PC-9 (cell line): Measurements from ENCODE around the gene SLC1A3. TPM values are rescaled to one million over a fixed set of nuclear protein-coding genes. Genes with fewer than 3 reads are reported as not detected.

Experiments used
- BruUV-seq: library from RNA; stranded (reverse); fragments of 400-500 nt; replicated peaks from 2 replicates; lab custom pipeline; 2021; lab: Mats Ljungman, UMichigan
- CTCF ChIA-PET: fragments of 300-600 bp; sonication (Branson Sonifier 250); formaldehyde crosslinking; loops from one replicate; lab custom pipeline; 2022; ENCODE audit warnings: antibody characterized with exemption; lab: Charles Lee
- POLR2A ChIA-PET: fragments of 300-600 bp; sonication (Branson Sonifier 250); formaldehyde crosslinking; loops from one replicate; lab custom pipeline; 2022; ENCODE audit warnings: antibody characterized with exemption; ENCODE audit not compliant: unreplicated experiment; lab: Charles Lee
- DNase-seq, 2 experiments: peaks; one replicate each; pipeline versions ENCODE4 v3.0.0 to v3.0.0-alpha.2; 2015 to 2022; ENCODE audit warnings: mixed read lengths in 1 of 2
- H2AFZ ChIP-seq: fragments of 200-600 bp; sonication (generic); 2 replicates; pipeline ENCODE4 v1.8.1; 2017; ENCODE audit warnings: antibody characterized with exemption
- H3F3A ChIP-seq: fragments of 200-600 bp; sonication (generic); 2 replicates; pipeline ENCODE4 v1.8.1; 2017; ENCODE audit warnings: antibody characterized with exemption, mild to moderate bottlenecking, low read depth; ENCODE audit not compliant: insufficient read depth
- H3K27ac ChIP-seq: fragments of 200-600 bp; sonication (generic); 2 replicates; pipeline ENCODE4 v1.6.1; 2016; ENCODE audit warnings: mixed run types
- H3K27me3 ChIP-seq: fragments of 200-600 bp; sonication (generic); 2 replicates; pipeline ENCODE4 v1.6.1; 2016; ENCODE audit warnings: low read depth, mixed run types; ENCODE audit not compliant: insufficient read depth
- H3K36me3 ChIP-seq: fragments of 200-600 bp; sonication (generic); 2 replicates; pipeline ENCODE4 v1.6.1; 2016; ENCODE audit warnings: low read depth, mixed run types
- H3K4me1 ChIP-seq: fragments of 200-600 bp; sonication (generic); replicated peaks from 2 replicates; pipeline ENCODE4 v1.6.1; 2016; ENCODE audit warnings: mixed run types; ENCODE audit not compliant: insufficient read depth
- H3K4me2 ChIP-seq: fragments of 200-600 bp; sonication (generic); 2 replicates; pipeline ENCODE4 v1.6.1; 2017; ENCODE audit warnings: mixed run types
- H3K4me3 ChIP-seq: fragments of 200-600 bp; sonication (generic); 2 replicates; pipeline ENCODE4 v1.6.1; 2016; ENCODE audit warnings: mixed run types
- H3K79me2 ChIP-seq: fragments of 200-600 bp; sonication (generic); 2 replicates; pipeline ENCODE4 v1.6.1; 2017; ENCODE audit warnings: low read depth, mixed run types
- H3K9me2 ChIP-seq: fragments of 200-600 bp; sonication (generic); 2 replicates; pipeline ENCODE4 v1.8.1; 2017; ENCODE audit warnings: mild to moderate bottlenecking; ENCODE audit not compliant: insufficient read depth
- H3K9me3 ChIP-seq: fragments of 200-600 bp; sonication (generic); 2 replicates; pipeline ENCODE4 v1.8.1; 2016; ENCODE audit warnings: low read depth; ENCODE audit not compliant: insufficient read depth
- H4K20me1 ChIP-seq: fragments of 200-600 bp; sonication (generic); 2 replicates; pipeline ENCODE4 v1.8.1; 2017; ENCODE audit not compliant: insufficient read depth
- CTCF ChIP-seq: fragments of 200-600 bp; sonication (generic); conservative IDR thresholded peaks from 2 replicates; pipeline ENCODE4 v1.6.1; 2017; ENCODE audit warnings: mixed run types, antibody characterized with exemption, mild to moderate bottlenecking, moderate library complexity
- EZH2 ChIP-seq: fragments of 200-600 bp; sonication (generic); IDR thresholded peaks from 2 replicates; pipeline ENCODE4 v1.8.0; 2017; ENCODE audit warnings: antibody characterized with exemption, low read depth
- intact Hi-C: fragments of 100-400 bp; cut with micrococcal nuclease; formaldehyde crosslinking; loops from one replicate; pipeline ENCODE4 v1.10.0; 2022; ENCODE audit not compliant: unreplicated experiment
- total RNA-seq: library from RNA; stranded (reverse); gene quantifications from 2 replicates; pipeline ENCODE4 v1.2.3, GENCODE V29; 2021

Gene SLC1A3
- total RNA-seq, 1 experiment from 2014 or later, result 0.24 TPM

- H4K20me1 ChIP-seq, result no peaks in the 10 kb centered on the region
Measured at GRCh38 chr5:36581070-36581469, 25.3 kb upstream of the SLC1A3 start.

GRCh38 chr5:36584009-36584875, 22.2 kb upstream of the SLC1A3 start:
- TF ChIP-seq EZH2, result no peak
- TF ChIP-seq CTCF, result no peak
- intact Hi-C loops, result loop anchor here (10.0 kb wide), 1 partner anchor 179 kb away; no protein-coding TSS in a partner anchor
- Histone ChIP-seq H3F3A (no peaks in the 10 kb centered on the region), H3K9me2 (no peaks in the 10 kb centered on the region), H2AFZ (no peak overlapping the region), H3K4me3 (no peak overlapping the region), H3K27me3 (no peaks in the 10 kb centered on the region), H3K36me3 (no peaks in the 10 kb centered on the region), H3K4me1 (no peaks in the 10 kb centered on the region), H3K4me2 (no peak overlapping the region), H3K9me3 (no peaks in the 10 kb centered on the region), H4K20me1 (no peaks in the 10 kb centered on the region), H3K79me2 (no peaks in the 10 kb centered on the region), H3K27ac (no peak overlapping the region)
- CTCF ChIA-PET, result no interaction called here
- POLR2A ChIA-PET, result interaction anchor here (0.6 kb wide), 1 partner anchor 761 kb away, joined by 4 read pairs; no protein-coding TSS in a partner anchor
- DNase-seq, result no peak
- BruUV-seq, result no TSS peak

More at GRCh38 chr5:36581070-36581469, 25.3 kb upstream of the SLC1A3 start:
- H3K9me2 ChIP-seq, result no peaks in the 10 kb centered on the region
- no peak for DNase-seq
- ChIA-PET CTCF (interaction anchor here (0.6 kb wide), 1 partner anchor 646 kb away, joined by 3 read pairs; no protein-coding TSS in a partner anchor), POLR2A (interaction anchor here (0.6 kb wide), 1 partner anchor 10 kb away, joined by 7 read pairs; no protein-coding TSS in a partner anchor)
- BruUV-seq, result no TSS peak
- no peaks in the 10 kb centered on the region for H3K79me2 ChIP-seq
- TF ChIP-seq EZH2 (no peak), CTCF (no peak)
- H2AFZ ChIP-seq, result no peak overlapping the region
- no peaks in the 10 kb centered on the region for H3F3A ChIP-seq
- H3K36me3 ChIP-seq, result no peaks in the 10 kb centered on the region
- H3K4me3 ChIP-seq, result no peak overlapping the region
- H3K27ac ChIP-seq, result no peak overlapping the region
- H3K4me2 ChIP-seq, result no peak overlapping the region
- H3K9me3 ChIP-seq, result no peaks in the 10 kb centered on the region
- H3K4me1 ChIP-seq, result no peaks in the 10 kb centered on the region
- intact Hi-C loops, result loop anchor here (10.0 kb wide), 1 partner anchor 176 kb away; no protein-coding TSS in a partner anchor
- no peaks in the 10 kb centered on the region for H3K27me3 ChIP-seq

GRCh38 chr5:36585701-36586100, 20.7 kb upstream of the SLC1A3 start:
- Histone ChIP-seq H3K79me2 (no peaks in the 10 kb centered on the region), H4K20me1 (no peaks in the 10 kb centered on the region), H3K36me3 (no peaks in the 10 kb centered on the region), H3K9me2 (no peaks in the 10 kb centered on the region), H3K4me1 (no peaks in the 10 kb centered on the region), H2AFZ (no peak overlapping the region), H3K27ac (no peak overlapping the region), H3K9me3 (no peaks in the 10 kb centered on the region), H3F3A (no peaks in the 10 kb centered on the region), H3K4me3 (no peak overlapping the region), H3K4me2 (no peak overlapping the region), H3K27me3 (no peaks in the 10 kb centered on the region)
- intact Hi-C loops, result loop anchor here (10.0 kb wide), 1 partner anchor 181 kb away; no protein-coding TSS in a partner anchor
- TF ChIP-seq CTCF, result no peak
- no peak for TF ChIP-seq EZH2
- no peak for DNase-seq
- no TSS peak for BruUV-seq
- ChIA-PET POLR2A (no interaction called here), CTCF (interaction anchor here (0.6 kb wide), 1 partner anchor 740 kb away, joined by 4 read pairs; no protein-coding TSS in a partner anchor)
